SJSA1 (cell line): ENCODE data around the gene ADGRV1. TPM values are rescaled to one million over a fixed set of nuclear protein-coding genes. Genes with fewer than 3 reads are reported as not detected.
"Not testable (repeated sequence)": the region's sequence is repeated elsewhere in the genome, so short reads cannot be mapped to it uniquely, and the experiment has no call there.

ENCODE experiments used
- DNase-seq, 2 experiments: peaks; one replicate each; pipeline ENCODE4 v3.0.0-alpha.2; 2015 to 2020; ENCODE audit warnings: low spot score in 2 of 2, low read depth in 1 of 2
- H3K27ac ChIP-seq: fragments of 250-450 bp; sonication (Bioruptor Pico); 2 replicates; pipeline ENCODE4 v1.5.1; 2020; ENCODE audit warnings: mild to moderate bottlenecking, moderate library complexity
- H3K27me3 ChIP-seq: fragments of 250-450 bp; sonication (Bioruptor Pico); replicated peaks from 2 replicates; pipeline ENCODE4 v1.5.1; 2020; ENCODE audit warnings: mild to moderate bottlenecking, moderate library complexity
- H3K36me3 ChIP-seq: fragments of 250-450 bp; sonication (Bioruptor Pico); 2 replicates; pipeline ENCODE4 v1.5.1; 2020; ENCODE audit warnings: mild to moderate bottlenecking
- H3K4me1 ChIP-seq: fragments of 250-450 bp; sonication (Bioruptor Pico); replicated peaks from 2 replicates; pipeline ENCODE4 v1.6.1; 2021; ENCODE audit warnings: mild to moderate bottlenecking
- H3K4me3 ChIP-seq: fragments of 250-450 bp; sonication (Bioruptor Pico); 2 replicates; pipeline ENCODE4 v1.5.1; 2020; ENCODE audit warnings: mild to moderate bottlenecking
- H3K9me3 ChIP-seq: fragments of 250-450 bp; sonication (Bioruptor Pico); replicated peaks from 2 replicates; pipeline ENCODE4 v1.5.1; 2020; ENCODE audit warnings: mild to moderate bottlenecking
- total RNA-seq: library from RNA; depleted of rRNA; stranded (reverse); fragments of >200 nt; shearing (Covaris generic); gene quantifications from 2 replicates; pipeline ENCODE4 v1.2.3, GENCODE V29; 2014

ADGRV1 gene
- total RNA-seq, 1 experiment from 2014 or later: 0.13 TPM

DNA sequence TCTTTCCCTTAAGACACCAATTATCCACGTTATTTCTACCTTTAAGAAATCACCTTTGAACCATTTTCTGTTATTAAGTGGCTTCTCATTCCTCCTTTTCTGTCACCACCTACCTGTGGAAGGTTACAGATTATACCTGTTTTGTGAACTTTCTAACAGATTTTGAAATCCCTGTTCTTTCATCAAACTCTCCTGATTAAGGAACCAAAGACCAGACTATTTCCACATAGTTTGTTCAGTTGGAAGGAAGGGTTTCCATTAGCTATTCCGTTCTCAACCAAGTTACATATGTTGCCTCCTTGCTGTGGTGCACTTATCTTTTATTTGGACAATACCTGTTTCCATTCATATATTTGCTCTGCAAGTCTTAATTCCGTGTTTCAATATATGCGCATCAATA, 343.6 kb downstream of the ADGRV1 start:
- Histone ChIP-seq H3K27ac (no peak overlapping the region), H3K4me1 (no peaks in the 10 kb centered on the region), H3K4me3 (no peak overlapping the region), H3K9me3 (no peaks in the 10 kb centered on the region), H3K36me3 (no peaks in the 10 kb centered on the region), H3K27me3 (no peaks in the 10 kb centered on the region)
- DNase-seq: no peak

DNA sequence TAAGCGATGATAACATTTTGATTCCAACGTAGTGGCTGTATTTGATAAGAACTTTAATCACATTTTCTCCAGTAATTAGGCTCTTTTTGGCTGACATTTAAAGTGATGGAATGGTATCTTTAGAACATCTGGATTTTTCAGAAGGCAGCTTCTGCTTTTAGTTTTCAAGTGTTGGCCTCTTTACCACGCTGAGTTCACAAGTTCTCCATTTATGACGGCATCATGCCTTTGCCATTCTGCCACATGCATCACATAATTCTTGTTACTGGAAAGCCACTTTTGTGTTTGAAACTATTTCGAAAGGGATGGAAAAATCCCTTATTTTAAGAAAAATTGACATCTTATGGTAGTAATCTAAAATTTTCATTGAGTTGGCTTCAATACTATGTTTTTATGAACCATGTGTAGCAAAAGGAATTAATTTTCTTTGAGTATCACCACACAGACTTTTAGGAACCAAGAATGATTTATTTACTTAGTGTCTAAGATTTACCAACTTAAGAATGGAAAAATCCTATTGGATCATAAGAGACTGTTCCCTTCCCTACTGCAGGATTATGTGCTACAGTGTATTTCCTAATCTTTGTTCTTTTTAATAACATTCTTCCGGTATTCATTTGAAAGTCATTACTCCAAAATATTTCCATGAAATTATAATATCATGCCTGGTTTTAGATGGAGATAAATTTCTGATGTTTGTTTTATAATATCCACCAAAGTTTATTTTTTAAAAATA, 344.2 kb downstream of the ADGRV1 start:
- Histone ChIP-seq H3K27me3 (no peaks in the 10 kb centered on the region), H3K4me1 (no peaks in the 10 kb centered on the region)

DNA sequence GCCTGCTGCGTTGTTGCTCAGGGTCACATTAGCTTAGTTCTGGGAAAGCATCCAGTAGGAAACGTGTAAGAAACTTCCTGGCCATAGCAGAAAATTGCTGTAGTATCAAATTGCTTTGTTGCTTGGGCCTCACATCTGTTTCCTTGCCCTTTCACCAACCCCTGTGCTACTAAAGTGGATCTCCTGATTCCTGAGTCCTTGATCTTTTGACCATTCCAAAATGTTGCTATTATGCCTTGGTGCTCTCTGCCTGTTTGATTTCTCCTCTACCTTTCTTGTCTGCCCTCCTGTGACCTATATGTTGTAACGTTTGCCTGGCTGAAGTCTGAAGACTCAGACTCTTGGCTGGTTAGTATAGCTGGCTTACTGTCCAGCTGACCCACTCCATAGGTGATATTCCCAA, 350.5 kb downstream of the ADGRV1 start:
- Histone ChIP-seq H3K4me1 (no peaks in the 10 kb centered on the region), H3K27me3 (no peaks in the 10 kb centered on the region), H3K36me3 (no peaks in the 10 kb centered on the region), H3K9me3 (no peaks in the 10 kb centered on the region), H3K4me3 (no peak overlapping the region), H3K27ac (no peak overlapping the region)
- no peak for DNase-seq

More for the DNA sequence above, 344.2 kb downstream of the ADGRV1 start:
- Histone ChIP-seq H3K27ac (no peak overlapping the region), H3K36me3 (no peaks in the 10 kb centered on the region), H3K9me3 (no peaks in the 10 kb centered on the region), H3K4me3 (no peak overlapping the region)
- DNase-seq: no peak

DNA sequence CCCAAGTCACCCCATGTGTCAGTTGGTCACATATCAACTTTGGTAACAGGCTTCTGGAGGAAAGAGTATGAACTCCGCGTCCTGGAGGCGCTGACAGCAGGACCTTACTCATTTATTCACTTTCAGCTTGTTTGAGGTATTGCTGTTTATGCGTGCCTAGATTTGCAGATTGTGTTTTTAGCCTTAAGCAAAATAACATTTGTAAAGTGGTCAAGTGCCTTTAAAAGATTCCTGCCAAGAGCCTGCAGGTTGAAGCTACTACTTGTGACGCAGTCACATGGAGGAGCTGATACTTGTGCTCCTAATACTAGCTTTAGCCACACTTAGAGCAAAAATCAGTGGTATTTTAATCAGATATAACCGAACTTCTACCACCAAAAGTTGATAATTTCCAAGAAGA, 351.3 kb downstream of the ADGRV1 start:
- Histone ChIP-seq H3K36me3 (no peaks in the 10 kb centered on the region), H3K4me3 (no peak overlapping the region), H3K27ac (no peak overlapping the region), H3K27me3 (no peaks in the 10 kb centered on the region), H3K4me1 (no peaks in the 10 kb centered on the region), H3K9me3 (no peaks in the 10 kb centered on the region)
- DNase-seq: no peak

DNA sequence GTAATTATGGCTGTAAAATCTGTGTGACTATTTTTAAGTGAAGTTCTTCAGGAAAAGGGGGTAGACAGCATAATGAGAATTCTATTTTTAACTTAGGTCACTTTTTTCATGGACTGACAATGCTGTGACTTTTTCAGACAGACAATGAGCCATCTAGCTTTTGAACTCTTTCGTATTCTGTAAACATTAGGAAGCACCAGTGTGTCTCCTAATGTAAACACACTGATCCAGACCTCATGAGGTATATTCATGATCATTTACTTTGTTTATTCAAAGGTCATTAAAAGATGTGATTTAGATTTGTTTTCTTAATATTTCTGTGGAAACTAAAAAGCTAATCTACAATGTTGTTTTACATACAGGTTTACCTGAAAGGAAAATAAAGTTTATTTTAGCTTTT, 352.6 kb downstream of the ADGRV1 start:
- DNase-seq: no peak
- no peaks in the 10 kb centered on the region for H3K4me1 ChIP-seq
- no peak overlapping the region for H3K4me3 ChIP-seq
- no peaks in the 10 kb centered on the region for H3K9me3 ChIP-seq
- no peaks in the 10 kb centered on the region for H3K36me3 ChIP-seq
- H3K27ac ChIP-seq: no peak overlapping the region
- H3K27me3 ChIP-seq: no peaks in the 10 kb centered on the region

DNA sequence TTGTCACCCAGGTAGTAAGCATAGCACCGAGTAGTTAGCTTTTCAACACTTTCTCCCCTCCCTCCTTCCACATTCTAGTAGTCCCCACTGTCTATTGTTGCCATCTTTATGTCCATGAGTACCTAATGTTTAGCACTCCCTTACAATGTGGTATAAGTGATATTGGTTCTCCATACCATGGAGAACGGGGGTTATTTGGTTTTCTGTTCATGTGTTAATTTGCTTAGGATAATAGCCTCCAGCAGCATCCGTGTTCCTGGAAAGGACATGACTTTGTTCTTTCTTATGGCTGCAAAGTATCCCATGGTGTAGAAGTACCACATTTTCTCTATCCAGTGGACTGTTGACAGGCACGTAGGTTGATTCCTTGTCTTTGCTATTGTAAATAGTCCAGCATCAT, 353.9 kb downstream of the ADGRV1 start:
- Histone ChIP-seq H3K36me3 (no peaks in the 10 kb centered on the region), H3K4me3 (no peak overlapping the region), H3K4me1 (no peaks in the 10 kb centered on the region), H3K27ac (no peak overlapping the region), H3K9me3 (no peaks in the 10 kb centered on the region), H3K27me3 (no peaks in the 10 kb centered on the region)
- no peak for DNase-seq

DNA sequence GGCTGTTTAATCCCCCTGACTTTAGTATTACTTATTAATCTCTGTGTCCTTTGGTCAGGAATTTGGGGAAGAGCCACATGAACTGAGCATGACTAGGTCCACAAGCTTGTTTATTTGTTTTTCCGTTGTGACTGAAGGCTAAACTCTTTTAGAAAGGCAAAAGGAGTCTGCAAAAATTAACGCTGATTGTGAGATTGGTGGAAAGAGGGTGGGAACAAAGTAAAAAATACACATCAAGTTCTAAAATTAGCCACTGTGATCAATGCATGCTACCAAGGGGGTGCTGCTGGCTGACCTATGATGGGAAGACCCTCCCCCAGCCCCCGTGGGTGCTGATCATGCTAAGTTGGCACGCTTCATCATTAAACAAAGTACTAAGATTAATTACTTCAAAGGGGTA, 356.8 kb downstream of the ADGRV1 start:
- no peaks in the 10 kb centered on the region for H3K36me3 ChIP-seq
- H3K4me3 ChIP-seq: no peak overlapping the region
- 0 out of 2 replicates have a peak, but pooled peaks cover 3% of the 10 kb centered on the region for H3K27me3 ChIP-seq
- DNase-seq: no peak
- H3K27ac ChIP-seq: no peak overlapping the region
- H3K9me3 ChIP-seq: no peaks in the 10 kb centered on the region
- no peaks in the 10 kb centered on the region for H3K4me1 ChIP-seq

DNA sequence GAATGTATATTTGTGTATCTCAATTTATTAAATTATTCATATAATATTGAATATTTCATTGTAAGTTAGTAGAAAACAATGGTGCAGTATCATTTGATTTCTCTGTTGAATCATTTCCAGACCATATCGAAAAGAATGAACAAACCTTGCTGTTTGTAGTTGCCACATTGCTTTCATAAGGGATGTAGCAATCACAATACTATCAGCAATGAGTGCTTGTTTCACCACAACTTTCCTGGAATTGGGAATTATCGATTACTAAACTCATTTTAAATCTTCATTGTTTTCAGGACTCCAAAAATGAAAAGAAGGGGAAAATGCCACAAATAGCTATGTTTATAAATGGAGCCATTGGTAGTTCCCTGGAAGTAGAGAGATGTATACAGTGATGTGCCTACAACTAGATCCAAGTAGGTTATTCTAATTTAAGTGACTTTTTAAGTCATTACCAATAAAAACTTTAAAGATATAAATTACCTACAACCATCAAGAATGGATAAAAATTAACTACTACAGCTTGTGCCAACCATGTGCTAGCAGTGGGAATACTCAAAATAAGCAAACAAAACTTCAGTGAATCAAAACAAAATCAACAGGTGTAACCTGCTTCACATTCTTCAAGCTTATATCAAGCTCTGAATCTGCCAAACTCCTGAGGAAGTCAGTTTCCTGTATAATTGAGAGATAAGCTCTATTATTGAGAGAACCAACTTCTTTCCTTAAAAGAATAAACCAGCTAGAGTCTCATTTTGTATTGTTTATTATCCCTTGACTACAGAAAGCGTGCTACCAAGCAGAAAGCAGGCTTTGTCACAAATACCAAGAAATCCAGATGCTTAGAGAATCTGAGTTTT, 358.6 kb downstream of the ADGRV1 start:
- no peaks in the 10 kb centered on the region for H3K9me3 ChIP-seq
- H3K27ac ChIP-seq: no peak overlapping the region
- no peak for DNase-seq
- H3K4me3 ChIP-seq: no peak overlapping the region
- no peaks in the 10 kb centered on the region for H3K4me1 ChIP-seq
- no peaks in the 10 kb centered on the region for H3K36me3 ChIP-seq
- 0 out of 2 replicates have a peak, but pooled peaks cover 3% of the 10 kb centered on the region for H3K27me3 ChIP-seq

DNA sequence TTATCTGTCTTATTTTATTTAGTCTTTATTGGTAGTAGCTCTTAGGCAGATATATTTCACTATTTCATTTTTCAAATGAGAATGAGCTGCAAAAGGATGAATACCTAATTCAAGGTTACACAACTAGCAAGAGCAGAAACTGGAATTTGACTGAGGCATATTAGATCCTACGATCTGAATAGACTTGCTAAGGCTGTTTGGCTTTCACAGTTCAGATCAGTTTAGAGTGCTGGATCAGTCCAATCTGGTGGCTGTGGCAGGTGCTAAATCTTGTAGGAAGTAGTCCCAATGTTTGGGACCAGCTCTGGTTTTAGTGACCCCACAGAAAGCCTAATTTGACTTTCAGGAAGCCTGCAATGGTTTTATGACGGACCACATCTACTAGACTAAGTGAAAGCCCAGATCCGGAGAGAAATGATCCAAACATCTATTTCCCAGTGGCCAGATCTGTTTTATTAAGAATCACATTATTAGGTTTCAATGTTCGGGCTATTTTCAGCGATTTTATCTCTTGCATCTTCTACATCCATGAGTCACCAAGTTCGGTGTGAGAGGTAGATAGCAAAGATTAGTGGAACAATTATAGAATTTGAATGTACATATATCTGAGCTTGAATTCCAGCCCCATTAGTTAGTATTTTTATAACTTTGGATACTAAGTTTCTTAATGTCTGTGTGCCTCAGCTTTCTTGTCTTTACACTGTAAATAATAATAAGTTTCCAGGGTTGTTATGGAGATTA, 359.5 kb downstream of the ADGRV1 start:
- Histone ChIP-seq H3K27me3 (0 out of 2 replicates have a peak, but pooled peaks cover 3% of the 10 kb centered on the region), H3K36me3 (no peaks in the 10 kb centered on the region), H3K9me3 (no peaks in the 10 kb centered on the region), H3K4me3 (no peak overlapping the region), H3K27ac (no peak overlapping the region), H3K4me1 (no peaks in the 10 kb centered on the region)
- no peak for DNase-seq

DNA sequence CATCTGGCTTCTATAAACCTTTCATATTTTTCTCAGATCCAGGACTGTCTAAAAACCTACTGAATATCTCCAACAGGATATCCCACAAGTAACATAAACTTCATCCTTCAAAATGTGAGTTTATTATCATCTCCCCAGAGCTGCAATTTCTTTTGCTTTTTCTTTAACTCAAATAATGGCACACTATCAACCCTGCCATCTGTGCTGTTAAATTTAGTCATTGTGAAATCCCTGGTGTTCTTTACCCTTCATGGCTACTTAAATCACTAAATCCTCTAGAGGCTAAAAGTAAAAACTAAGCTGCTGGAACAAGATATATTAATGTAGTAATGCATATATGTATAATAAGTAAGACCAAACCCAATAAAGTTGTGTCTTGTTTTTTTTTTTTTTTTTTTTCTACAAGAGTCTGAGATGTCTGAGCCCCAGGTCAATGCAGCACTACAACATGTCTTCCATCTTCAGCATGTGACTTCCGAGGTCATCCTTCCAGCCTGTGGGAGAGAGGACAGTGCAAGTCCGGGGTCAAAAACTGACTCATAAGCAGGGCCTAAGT, 362.9 kb downstream of the ADGRV1 start:
- DNase-seq: no peak
- H3K4me1 ChIP-seq: no peaks in the 10 kb centered on the region
- H3K4me3 ChIP-seq: no peak overlapping the region
- H3K27ac ChIP-seq: no peak overlapping the region
- H3K36me3 ChIP-seq: no peaks in the 10 kb centered on the region
- H3K9me3 ChIP-seq: no peaks in the 10 kb centered on the region
- 0 out of 2 replicates have a peak, but pooled peaks cover 3% of the 10 kb centered on the region for H3K27me3 ChIP-seq

DNA sequence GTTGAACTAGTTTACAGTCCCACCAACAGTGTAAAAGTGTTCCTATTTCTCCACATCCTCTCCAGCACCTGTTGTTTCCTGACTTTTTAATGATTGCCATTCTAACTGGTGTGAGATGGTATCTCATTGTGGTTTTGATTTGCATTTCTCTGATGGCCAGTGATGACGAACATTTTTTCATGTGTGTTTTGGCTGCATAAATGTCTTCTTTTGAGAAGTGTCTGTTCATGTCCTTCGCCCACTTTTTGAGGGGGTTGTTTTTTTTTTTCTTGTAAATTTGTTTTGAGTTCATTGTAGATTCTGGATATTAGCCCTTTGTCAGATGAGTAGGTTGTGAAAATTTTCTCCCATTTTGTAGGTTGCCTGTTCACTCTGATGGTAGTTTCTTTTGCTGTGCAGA, 365.6 kb downstream of the ADGRV1 start:
- H3K36me3 ChIP-seq: not testable (repeated sequence)

DNA sequence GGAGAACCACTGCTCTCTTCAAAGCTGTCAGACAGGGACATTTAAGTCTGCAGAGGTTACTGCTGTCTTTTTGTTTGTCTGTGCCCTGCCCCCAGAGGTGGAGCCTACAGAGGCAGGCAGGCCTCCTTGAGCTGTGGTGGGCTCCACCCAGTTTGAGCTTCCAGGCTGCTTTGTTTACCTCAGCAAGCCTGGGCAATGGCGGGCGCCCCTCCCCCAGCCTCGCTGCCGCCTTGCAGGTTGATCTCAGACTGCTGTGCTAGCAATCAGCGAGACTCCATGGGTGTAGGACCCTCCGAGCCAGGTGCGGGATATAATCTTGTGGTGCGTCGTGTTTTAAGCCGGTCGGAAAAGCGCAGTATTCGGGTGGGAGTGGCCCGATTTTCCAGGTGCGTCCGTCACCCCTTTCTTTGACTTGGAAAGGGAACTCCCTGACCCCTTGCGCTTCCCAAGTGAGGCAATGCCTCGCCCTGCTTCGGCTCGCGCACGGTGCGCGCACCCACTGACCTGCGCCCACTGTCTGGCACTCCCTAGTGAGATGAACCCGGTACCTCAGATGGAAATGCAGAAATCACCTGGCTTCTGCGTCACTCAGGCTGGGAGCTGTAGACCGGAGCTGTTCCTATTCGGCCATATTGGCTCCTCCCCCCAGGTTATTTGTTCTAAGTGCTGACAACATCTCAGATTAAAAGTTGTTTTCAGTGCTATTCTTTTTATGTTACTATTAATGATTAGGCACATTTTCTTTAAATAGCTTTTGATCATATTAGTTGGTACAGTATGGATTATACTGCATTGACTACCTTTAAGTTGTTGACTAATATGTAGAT, 370.6 kb downstream of the ADGRV1 start:
- H3K9me3 ChIP-seq, H3K27ac ChIP-seq, H3K27me3 ChIP-seq, H3K4me3 ChIP-seq, H3K4me1 ChIP-seq, DNase-seq, H3K36me3 ChIP-seq: not testable (repeated sequence)

More for the DNA sequence above, 365.6 kb downstream of the ADGRV1 start:
- DNase-seq, H3K4me3 ChIP-seq, H3K4me1 ChIP-seq, H3K9me3 ChIP-seq, H3K27ac ChIP-seq, H3K27me3 ChIP-seq: not testable (repeated sequence)

DNA sequence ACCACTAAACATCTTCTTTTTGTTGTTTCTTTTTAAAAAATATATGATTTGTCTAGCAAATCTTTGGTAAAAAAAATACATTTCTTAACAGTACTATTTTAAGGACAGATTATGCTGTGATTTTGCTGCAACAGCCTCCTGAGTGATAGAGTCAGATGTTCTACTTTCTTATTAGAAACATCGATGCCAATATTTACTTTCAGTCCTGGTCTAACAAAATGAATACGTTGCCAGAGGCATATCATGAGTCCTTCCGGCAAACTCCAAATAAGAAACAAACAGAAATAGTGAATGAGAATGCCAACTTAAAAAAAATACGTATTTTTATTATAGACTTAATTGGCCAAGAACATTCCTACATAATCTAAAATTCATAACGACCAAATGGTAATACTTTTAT, 371.5 kb downstream of the ADGRV1 start:
- Histone ChIP-seq H3K4me3 (no peak overlapping the region), H3K9me3 (no peaks in the 10 kb centered on the region), H3K36me3 (no peaks in the 10 kb centered on the region), H3K27me3 (no peaks in the 10 kb centered on the region), H3K27ac (no peak overlapping the region), H3K4me1 (no peaks in the 10 kb centered on the region)
- no peak for DNase-seq
